ENCODE results near the gene SERGEF. TPM values are rescaled to one million over a fixed set of nuclear protein-coding genes. Genes with fewer than 3 reads are reported as not detected.

SERGEF gene
- total RNA-seq, 2 donors from 2014 or later, result 40.8 to 43.1 TPM

DNA sequence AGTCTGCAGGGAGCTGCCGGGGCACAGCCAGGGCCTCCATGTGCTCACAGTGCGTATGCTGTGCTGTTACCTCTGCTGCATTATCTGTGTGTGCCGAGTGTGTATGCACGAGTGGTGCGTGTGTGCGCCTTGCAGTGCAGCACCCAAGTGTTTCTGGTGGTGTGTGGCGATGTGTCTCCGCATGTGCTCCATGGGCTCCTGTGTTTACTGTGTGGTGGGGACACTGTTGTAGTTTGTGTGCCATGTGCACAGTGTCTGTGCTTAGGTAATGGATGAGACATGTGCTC lies 246.8 kb downstream of the SERGEF start:
- Mint-ChIP-seq H3K27me3 (ENCODE audit: low read depth) (no peaks in the 10 kb centered on the region), H3K4me1 (ENCODE audit: low read depth) (no peaks in the 10 kb centered on the region), H3K36me3 (ENCODE audit: insufficient read depth in 2 of 2) (no peaks in the 10 kb centered on the region), H3K9me3 (no peaks in the 10 kb centered on the region), H3K27ac (no peak overlapping the region), H3K4me3 (no peak overlapping the region)
- no peak for DNase-seq
- no peak for ATAC-seq (replicated peaks in 1 of 2)

DNA sequence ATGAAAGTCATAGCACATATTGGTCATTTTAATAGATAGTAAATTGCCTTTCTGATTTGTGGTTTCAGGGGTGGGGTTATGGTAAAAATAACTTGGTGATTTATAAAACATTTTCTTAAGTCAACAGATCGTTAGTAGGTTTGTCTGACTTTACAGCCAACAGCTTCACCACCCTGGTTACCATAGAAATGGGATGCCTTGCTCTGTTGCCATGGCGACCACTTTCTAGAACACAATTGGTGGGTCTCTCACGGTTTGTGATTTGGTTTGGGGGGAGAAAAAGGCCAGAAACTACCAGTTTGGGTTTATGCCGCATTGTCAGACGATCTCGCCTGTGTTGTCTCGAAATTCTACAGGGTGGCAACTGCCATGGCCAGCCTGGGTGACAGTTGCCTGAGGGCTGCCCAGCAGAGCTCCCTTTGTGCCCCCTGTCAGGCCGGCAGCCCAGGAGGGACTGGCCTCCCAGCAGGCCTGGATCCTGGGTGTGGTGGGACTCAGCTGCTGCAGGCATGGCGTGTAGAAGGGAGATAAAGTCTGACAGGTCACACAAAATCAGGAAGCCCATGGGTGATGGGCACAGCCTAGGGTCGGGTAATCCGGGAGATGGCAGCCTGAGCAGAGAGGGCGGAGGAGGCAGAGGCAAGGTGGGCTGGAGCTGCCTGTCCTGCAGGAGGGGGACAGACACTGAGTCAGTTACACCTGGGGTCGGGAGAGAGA lies 247.3 kb downstream of the SERGEF start:
- DNase-seq (no peak), ATAC-seq (replicated peaks in 1 of 2) (no peak)
- H3K27ac Mint-ChIP-seq, result no peak overlapping the region
- no peaks in the 10 kb centered on the region for H3K4me1 Mint-ChIP-seq (ENCODE audit: low read depth)
- no peaks in the 10 kb centered on the region for H3K9me3 Mint-ChIP-seq
- no peak overlapping the region for H3K4me3 Mint-ChIP-seq
- H3K27me3 Mint-ChIP-seq (ENCODE audit: low read depth), result no peaks in the 10 kb centered on the region
- H3K36me3 Mint-ChIP-seq (ENCODE audit: insufficient read depth in 2 of 2), result no peaks in the 10 kb centered on the region

DNA sequence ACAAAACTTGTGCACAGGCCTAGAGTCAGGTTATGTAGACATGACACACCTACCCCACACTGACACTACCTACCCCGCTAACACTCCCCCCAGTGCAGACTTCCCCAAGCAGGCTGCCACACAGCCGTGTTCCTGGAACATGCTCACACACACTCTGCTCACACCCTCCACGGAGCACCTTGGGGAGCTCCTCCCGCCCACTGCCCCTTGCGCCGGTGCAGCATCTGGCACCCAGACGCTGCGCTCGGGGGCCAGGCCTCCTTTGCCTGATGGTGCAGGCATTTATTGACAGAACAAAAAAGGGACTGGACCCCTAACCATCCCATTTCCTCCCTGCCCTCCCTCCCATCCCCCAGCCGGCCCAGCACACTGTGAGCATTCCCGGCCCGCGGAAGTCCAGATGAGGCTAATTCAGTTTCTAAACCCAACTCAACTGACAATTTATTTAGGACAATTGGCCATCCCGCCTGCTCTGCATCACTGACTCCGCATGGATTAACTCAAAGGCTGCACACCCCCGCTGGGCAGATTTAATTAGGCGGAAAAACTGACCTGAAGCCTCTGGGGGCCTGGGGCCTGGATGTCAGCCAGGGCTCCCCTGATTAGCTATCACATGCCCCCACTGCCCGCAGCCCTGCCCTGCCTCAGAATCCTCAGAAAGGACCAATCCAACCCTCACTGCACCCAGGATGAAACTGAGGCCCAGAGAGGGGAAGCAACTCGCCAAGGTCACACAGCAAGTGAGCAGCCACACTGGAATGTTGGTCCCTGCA lies 248.2 kb downstream of the SERGEF start:
- H3K4me3 Mint-ChIP-seq, result no peak overlapping the region

DNA sequence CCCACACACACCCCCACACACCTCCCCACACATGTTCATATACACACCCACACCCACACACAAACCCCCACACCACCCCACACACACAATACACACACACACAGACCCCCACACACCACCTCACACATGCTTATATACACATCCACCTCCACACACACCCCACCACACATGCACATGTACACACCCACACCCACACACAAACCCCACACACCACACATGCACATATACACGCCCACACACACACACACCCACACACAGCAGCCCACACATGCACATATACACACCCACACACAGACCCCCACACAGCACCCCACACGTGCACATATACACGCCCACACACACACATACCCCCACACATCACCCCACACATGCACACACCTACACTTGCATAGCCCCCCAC lies 249.1 kb downstream of the SERGEF start:
- Mint-ChIP-seq H3K4me1 (ENCODE audit: low read depth) (no peaks in the 10 kb centered on the region), H3K27me3 (ENCODE audit: low read depth) (no peaks in the 10 kb centered on the region), H3K27ac (no peak overlapping the region), H3K4me3 (no peak overlapping the region), H3K36me3 (ENCODE audit: insufficient read depth in 2 of 2) (no peaks in the 10 kb centered on the region), H3K9me3 (no peaks in the 10 kb centered on the region)
- DNase-seq (no peak), ATAC-seq (replicated peaks in 1 of 2) (no peak)

More for the DNA sequence above, 248.2 kb downstream of the SERGEF start:
- Mint-ChIP-seq H3K4me1 (ENCODE audit: low read depth) (no peaks in the 10 kb centered on the region), H3K9me3 (no peaks in the 10 kb centered on the region), H3K36me3 (ENCODE audit: insufficient read depth in 2 of 2) (no peaks in the 10 kb centered on the region), H3K27me3 (ENCODE audit: low read depth) (no peaks in the 10 kb centered on the region), H3K27ac (no peak overlapping the region)
- no peak for ATAC-seq (replicated peaks in 1 of 2)
- DNase-seq, result no peak

DNA sequence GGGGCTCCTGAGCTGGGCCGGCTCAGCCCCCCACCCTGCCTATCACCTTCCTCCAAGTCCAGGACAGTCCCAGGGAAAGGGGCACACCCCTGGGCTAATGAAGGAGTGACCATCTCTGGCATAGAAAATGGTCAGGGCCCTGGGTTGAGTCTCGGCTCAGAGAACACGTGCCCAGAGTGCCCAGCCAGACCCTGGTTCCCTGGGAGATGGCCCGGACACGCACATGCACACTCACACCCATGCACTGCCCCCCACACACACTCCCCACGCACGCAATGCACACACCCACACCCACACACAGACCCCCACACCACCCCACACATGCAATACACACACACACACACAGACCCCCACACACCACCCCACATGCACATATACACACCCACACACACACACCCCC lies 249.6 kb downstream of the SERGEF start:
- Mint-ChIP-seq H3K27me3 (ENCODE audit: low read depth) (no peaks in the 10 kb centered on the region), H3K4me3 (no peak overlapping the region), H3K4me1 (ENCODE audit: low read depth) (no peaks in the 10 kb centered on the region), H3K36me3 (ENCODE audit: insufficient read depth in 2 of 2) (no peaks in the 10 kb centered on the region), H3K9me3 (no peaks in the 10 kb centered on the region), H3K27ac (no peak overlapping the region)
- no peak for ATAC-seq (replicated peaks in 1 of 2)
- DNase-seq, result no peak

DNA sequence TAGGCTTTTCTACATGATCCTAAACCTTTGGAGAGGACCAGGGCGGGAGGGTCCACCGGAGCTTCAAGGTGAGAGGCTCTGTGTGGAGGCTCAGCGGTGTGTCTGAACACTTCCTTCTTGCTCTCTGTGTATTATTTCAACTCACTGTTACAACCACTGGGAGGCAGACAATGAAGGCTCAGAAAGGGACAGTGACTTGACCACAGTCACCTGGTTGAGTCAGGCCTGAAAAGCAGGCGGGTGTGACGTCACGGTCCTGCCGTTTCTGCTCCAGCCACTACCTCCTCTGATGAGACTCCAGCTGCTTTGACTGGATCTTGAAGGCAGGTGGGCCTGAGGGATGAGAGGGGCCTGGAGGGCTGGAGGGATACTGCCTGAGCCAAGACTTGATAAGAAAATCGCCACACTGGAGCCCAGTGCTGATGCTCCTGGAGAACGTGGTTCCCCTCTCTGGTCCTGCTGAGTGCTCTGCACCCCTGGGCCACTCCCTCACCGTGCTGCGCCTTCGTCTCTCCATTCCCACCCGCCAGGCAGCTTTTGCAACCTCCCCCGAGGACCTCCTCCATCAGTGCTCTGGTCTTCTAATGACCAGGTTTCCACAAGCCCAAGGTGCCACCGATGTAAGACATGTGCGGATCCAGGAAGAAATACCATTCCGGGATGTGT lies 250.4 kb downstream of the SERGEF start:
- H3K27ac Mint-ChIP-seq, result no peak overlapping the region
- no peaks in the 10 kb centered on the region for H3K9me3 Mint-ChIP-seq
- no peaks in the 10 kb centered on the region for H3K36me3 Mint-ChIP-seq (ENCODE audit: insufficient read depth in 2 of 2)
- H3K27me3 Mint-ChIP-seq (ENCODE audit: low read depth), result no peaks in the 10 kb centered on the region
- H3K4me3 Mint-ChIP-seq, result no peak overlapping the region
- DNase-seq (no peak), ATAC-seq (replicated peaks in 1 of 2) (no peak)
- no peaks in the 10 kb centered on the region for H3K4me1 Mint-ChIP-seq (ENCODE audit: low read depth)

DNA sequence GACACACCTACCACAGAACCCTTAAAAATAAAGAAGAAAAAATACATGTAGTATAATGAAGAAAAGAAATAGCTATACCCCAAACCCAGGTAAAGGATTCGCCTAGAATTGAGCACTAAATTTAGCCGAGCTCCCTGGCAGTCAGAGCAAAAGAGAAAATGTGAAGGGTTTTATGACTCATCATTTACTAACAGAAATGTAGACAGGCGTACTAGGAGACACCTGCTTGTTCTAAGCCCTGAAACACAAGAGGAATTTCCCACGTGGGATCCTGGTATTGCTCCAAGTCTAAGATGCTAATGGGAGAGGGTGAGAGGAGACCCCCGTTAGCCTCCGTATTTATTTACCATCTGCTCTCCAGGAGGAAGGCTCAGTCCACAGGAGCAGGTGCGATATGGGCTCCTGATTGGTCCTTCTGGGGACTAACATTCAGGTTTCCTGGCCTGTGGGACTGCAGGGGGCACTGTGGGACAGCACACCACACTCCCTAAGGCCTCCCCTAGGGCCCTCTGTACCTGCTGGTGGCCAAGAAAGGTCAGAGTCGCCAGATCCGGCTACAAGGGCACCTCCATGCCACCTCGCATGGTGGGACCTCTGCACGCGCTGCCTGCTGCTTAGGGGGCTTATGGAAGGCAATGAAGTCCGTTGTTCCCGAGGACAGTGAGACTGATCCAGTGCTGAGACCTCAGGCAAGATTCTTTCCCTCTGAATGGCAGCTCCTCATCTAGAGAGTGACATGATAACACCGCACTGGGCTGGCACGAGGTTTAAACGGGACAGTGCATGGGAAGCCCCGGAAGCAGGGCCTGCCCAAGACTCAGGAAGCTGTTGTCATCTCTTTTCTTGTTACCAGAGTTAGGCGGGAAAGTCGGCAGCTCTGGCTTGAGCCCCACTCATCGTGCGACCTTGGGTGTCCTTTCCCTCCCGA lies 252.5 kb downstream of the SERGEF start:
- ATAC-seq (replicated peaks in 1 of 2) (peak; percentile 72 to 83), DNase-seq (peak; percentile 26 to 35)
- Mint-ChIP-seq H3K27ac (no peak overlapping the region), H3K36me3 (ENCODE audit: insufficient read depth in 2 of 2) (no peaks in the 10 kb centered on the region), H3K4me3 (no peak overlapping the region), H3K9me3 (no peaks in the 10 kb centered on the region), H3K27me3 (ENCODE audit: low read depth) (peaks cover 10% of the 10 kb centered on the region), H3K4me1 (ENCODE audit: low read depth) (no peaks in the 10 kb centered on the region)

DNA sequence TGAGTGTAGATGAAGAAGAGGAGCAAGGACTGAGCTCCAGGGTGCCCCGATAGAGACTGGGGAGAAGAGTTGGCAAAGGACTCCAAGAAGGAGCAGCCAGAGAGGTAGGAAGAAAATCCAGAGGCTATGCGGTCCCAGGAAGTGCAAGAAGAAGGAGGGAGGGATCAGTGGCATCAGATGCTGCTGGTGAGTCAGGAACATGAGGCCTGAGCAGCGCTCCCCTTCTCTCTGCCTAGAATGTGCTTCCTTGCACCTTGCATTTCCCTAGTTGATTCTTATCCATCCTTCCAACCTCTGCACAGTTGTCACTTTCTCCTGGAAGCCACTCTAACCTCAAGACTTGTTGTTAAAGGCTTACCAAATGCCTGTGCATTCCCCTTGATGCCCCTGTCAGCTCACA lies 257.0 kb downstream of the SERGEF start:
- DNase-seq (no peak), ATAC-seq (replicated peaks in 1 of 2) (no peak)
- Mint-ChIP-seq H3K27ac (no peak overlapping the region), H3K27me3 (ENCODE audit: low read depth) (peaks cover 24% of the 10 kb centered on the region), H3K4me1 (ENCODE audit: low read depth) (no peaks in the 10 kb centered on the region), H3K4me3 (no peak overlapping the region), H3K36me3 (ENCODE audit: insufficient read depth in 2 of 2) (no peaks in the 10 kb centered on the region), H3K9me3 (no peaks in the 10 kb centered on the region)

DNA sequence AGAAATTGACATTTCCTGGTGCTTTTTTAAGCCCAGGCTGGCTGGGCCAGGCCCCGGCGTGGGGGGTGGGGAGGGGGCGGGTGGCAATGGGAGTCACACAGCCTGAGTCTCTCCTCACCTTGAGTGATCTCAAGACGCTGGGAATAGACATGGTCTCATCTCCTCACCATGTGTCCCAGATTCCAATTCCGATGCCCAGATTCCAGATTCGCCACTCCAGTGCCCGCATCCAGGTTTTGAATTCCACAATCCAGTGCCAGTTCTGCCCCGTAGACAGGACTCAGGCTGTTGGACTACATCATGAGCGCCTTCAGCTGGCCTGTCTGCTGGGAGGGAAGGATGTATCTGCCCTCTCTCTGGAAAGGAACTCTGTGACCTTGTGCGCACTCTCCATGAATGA lies 259.2 kb downstream of the SERGEF start:
- Mint-ChIP-seq H3K4me3 (no peak overlapping the region), H3K27ac (no peak overlapping the region)

DNA sequence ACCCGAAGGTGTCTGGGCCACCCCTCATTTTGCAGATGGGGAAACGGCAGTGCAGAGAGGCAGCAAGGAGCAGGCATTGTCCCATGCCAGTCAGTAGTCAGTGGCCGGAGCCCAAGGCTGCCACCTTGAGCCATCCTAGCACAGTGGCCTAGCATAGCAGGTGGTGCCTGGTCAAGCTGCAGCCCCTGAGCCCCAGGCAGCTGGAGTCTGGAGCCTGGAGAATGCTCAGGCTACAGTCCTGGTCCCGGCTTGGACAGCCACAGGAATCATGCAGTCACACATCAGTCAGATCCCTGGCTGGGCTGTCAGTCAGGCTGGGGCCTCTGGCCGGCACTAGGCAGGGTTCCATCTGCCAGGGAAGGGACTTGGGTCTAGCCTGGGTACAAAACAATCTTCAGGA lies 259.7 kb downstream of the SERGEF start:
- Mint-ChIP-seq H3K4me3 (no peak overlapping the region), H3K36me3 (ENCODE audit: insufficient read depth in 2 of 2) (no peaks in the 10 kb centered on the region), H3K27me3 (ENCODE audit: low read depth) (peaks cover 28% of the 10 kb centered on the region), H3K4me1 (ENCODE audit: low read depth) (no peaks in the 10 kb centered on the region), H3K27ac (no peak overlapping the region), H3K9me3 (no peaks in the 10 kb centered on the region)
- DNase-seq (no peak), ATAC-seq (replicated peaks in 1 of 2) (no peak)

More for the DNA sequence above, 259.2 kb downstream of the SERGEF start:
- peaks cover 28% of the 10 kb centered on the region for H3K27me3 Mint-ChIP-seq (ENCODE audit: low read depth)
- ATAC-seq (replicated peaks in 1 of 2), result no peak
- H3K36me3 Mint-ChIP-seq (ENCODE audit: insufficient read depth in 2 of 2), result no peaks in the 10 kb centered on the region
- no peaks in the 10 kb centered on the region for H3K9me3 Mint-ChIP-seq
- DNase-seq, result no peak
- no peaks in the 10 kb centered on the region for H3K4me1 Mint-ChIP-seq (ENCODE audit: low read depth)

DNA sequence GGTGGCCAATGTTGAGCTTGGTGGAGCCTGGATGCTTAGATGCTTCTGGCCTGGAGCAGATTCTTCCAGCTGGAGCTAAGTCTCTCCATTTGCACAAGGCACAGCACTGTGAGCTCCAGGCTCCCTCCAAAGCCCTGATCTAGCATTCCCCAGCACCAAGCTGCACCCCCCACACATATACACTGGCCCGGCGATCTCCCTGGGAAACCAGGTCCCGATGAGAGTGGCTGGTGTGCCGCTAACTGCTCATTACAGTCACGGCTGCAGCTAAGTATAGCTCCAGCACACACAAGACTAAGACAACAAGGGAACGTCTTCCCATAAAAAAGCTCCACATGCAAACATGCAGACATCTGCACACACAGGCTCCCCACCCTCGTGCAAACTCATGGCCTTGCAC lies 260.7 kb downstream of the SERGEF start:
- no peak for DNase-seq

DNA sequence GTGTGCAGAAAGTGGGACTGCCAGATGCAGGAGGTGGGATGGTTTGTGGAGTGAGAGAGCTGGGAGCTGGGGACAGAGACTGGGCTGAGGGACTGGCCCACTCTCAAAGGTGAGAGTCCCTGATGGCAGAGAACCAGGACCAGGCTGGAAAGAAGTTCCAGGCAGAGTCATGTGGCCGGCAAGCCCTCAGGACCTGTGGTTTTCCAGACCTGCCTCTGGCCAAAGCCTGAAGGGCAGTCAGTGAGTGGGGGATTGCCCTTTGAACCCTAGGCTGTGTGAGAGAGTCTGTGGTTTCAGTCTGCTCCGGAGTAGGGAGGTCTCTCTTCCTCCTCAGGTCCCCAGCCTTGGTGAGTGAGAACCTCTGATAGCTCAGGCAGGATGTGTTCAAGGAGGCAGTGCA lies 261.3 kb downstream of the SERGEF start:
- H3K4me1 Mint-ChIP-seq (ENCODE audit: low read depth), result no peaks in the 10 kb centered on the region
- ATAC-seq (replicated peaks in 1 of 2) (no peak), DNase-seq (no peak)
- no peak overlapping the region for H3K4me3 Mint-ChIP-seq
- peaks cover 22% of the 10 kb centered on the region for H3K27me3 Mint-ChIP-seq (ENCODE audit: low read depth)
- H3K9me3 Mint-ChIP-seq, result no peaks in the 10 kb centered on the region
- H3K36me3 Mint-ChIP-seq (ENCODE audit: insufficient read depth in 2 of 2), result no peaks in the 10 kb centered on the region
- H3K27ac Mint-ChIP-seq, result no peak overlapping the region

More for the DNA sequence above, 260.7 kb downstream of the SERGEF start:
- Mint-ChIP-seq H3K27me3 (ENCODE audit: low read depth) (peaks cover 27% of the 10 kb centered on the region), H3K4me3 (no peak overlapping the region), H3K36me3 (ENCODE audit: insufficient read depth in 2 of 2) (no peaks in the 10 kb centered on the region), H3K27ac (no peak overlapping the region), H3K9me3 (no peaks in the 10 kb centered on the region), H3K4me1 (ENCODE audit: low read depth) (no peaks in the 10 kb centered on the region)
- ATAC-seq (replicated peaks in 1 of 2), result no peak

DNA sequence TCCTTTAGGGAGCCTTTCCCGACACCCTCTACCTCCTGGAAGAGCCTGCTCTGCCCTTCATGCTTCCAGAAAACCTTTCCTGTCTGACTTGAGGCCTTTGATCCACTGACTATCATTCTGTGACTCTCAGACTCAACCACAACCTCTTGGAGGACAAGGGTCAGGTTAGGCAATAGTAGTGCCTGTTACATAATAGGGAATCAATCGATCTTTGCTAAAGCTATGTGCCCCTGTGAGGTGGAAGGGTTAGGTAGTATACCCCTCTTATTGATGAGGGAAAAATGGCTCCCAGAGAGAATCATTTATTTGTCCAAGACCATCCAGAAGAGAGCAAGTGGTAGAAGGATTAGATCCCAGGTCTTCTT lies 262.1 kb downstream of the SERGEF start:
- H3K4me1 Mint-ChIP-seq (ENCODE audit: low read depth), result no peaks in the 10 kb centered on the region

More for the DNA sequence above, 262.1 kb downstream of the SERGEF start:
- no peaks in the 10 kb centered on the region for H3K36me3 Mint-ChIP-seq (ENCODE audit: insufficient read depth in 2 of 2)
- H3K4me3 Mint-ChIP-seq, result no peak overlapping the region
- no peak for DNase-seq
- no peak overlapping the region for H3K27ac Mint-ChIP-seq
- peaks cover 22% of the 10 kb centered on the region for H3K27me3 Mint-ChIP-seq (ENCODE audit: low read depth)
- ATAC-seq (replicated peaks in 1 of 2), result no peak
- H3K9me3 Mint-ChIP-seq, result no peaks in the 10 kb centered on the region
